Tibial nerve (tissue), 4 donors: ENCODE measurements around the gene REELD1.

Source experiments
- EP300 ChIP-seq, 2 donors: sonication (generic); formaldehyde crosslinking; IDR thresholded peaks; one replicate each; pipeline ENCODE4 v1.6.1; 2017; ENCODE audit warnings: antibody characterized with exemption in 2 of 2, mild to moderate bottlenecking in 1 of 2
- POLR2A ChIP-seq, 2 donors: fragments of 450-650 bp; IDR thresholded peaks; one replicate each; pipeline ENCODE4 v1.6.1; 2017; ENCODE audit warnings: antibody characterized with exemption in 2 of 2, mild to moderate bottlenecking in 2 of 2, moderate library complexity in 2 of 2
- TF ChIP-seq, protein P1 (sequence below), 5 experiments: fragments of 200-600 bp in 3 of 5; fragments of 450-650 bp in 2 of 5; sonication (generic) in 3 of 5; IDR thresholded peaks; one replicate each; pipeline ENCODE4 v1.5.1; 2016 to 2019; ENCODE audit warnings: antibody characterized with exemption in 5 of 5, mild to moderate bottlenecking in 3 of 5, moderate library complexity in 2 of 5

GRCh38 chr4:146170149-146170548 lies 44.2 kb upstream of the REELD1 start:
- TF ChIP-seq, protein P1, sequence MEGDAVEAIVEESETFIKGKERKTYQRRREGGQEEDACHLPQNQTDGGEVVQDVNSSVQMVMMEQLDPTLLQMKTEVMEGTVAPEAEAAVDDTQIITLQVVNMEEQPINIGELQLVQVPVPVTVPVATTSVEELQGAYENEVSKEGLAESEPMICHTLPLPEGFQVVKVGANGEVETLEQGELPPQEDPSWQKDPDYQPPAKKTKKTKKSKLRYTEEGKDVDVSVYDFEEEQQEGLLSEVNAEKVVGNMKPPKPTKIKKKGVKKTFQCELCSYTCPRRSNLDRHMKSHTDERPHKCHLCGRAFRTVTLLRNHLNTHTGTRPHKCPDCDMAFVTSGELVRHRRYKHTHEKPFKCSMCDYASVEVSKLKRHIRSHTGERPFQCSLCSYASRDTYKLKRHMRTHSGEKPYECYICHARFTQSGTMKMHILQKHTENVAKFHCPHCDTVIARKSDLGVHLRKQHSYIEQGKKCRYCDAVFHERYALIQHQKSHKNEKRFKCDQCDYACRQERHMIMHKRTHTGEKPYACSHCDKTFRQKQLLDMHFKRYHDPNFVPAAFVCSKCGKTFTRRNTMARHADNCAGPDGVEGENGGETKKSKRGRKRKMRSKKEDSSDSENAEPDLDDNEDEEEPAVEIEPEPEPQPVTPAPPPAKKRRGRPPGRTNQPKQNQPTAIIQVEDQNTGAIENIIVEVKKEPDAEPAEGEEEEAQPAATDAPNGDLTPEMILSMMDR (IDR thresholded peaks at IDR 0.05), result no peak
- TF ChIP-seq POLR2A (IDR thresholded peaks at IDR 0.05) (no peak), EP300 (IDR thresholded peaks at IDR 0.05) (no peak)
